ENCODE results near the gene SPTBN1. TPM values are rescaled to one million over a fixed set of nuclear protein-coding genes. Genes with fewer than 3 reads are reported as not detected.

The SPTBN1 gene
- total RNA-seq, 1 experiment from 2014 or later = 34.9 TPM

DNA sequence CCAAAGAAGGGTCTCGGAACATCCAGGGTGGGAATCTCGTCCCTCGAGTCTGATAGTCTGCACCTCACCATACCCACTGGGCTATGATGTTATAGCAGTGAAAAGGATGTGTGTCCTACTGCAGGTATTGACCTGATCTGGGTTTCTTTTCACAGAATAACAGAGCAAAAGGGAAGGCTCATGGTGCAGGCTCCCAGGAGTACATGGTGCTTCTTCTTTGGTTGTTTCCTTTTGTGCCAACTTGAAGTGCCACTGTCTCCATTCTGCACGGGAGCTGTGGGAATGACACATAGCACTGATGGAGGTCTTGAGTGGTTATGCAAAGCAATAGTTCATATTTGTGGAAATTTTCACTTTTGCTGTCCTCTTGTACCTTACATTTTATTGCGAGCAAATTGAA, 195.2 kb downstream of the SPTBN1 start:
- no peak for DNase-seq (ENCODE audit: low spot score)

DNA sequence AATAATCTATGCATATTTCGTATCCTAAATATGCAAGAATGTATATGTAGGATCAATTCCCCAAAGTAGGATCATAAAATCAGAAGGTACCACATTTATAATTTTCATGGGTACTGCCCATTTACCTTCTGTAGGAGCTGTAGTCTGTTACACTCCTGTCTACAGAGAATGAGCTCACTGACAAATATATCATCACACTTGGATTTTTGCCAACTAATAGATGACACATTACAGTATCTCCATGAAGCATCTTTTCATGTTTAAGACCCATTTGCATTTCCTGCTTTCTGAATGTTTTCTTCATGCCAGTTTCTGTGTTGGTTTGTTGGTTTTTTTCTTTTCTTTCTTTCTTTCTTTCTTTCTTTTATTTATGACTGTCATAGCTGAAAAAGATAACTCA, 196.4 kb downstream of the SPTBN1 start:
- no peak for DNase-seq (ENCODE audit: low spot score)

DNA sequence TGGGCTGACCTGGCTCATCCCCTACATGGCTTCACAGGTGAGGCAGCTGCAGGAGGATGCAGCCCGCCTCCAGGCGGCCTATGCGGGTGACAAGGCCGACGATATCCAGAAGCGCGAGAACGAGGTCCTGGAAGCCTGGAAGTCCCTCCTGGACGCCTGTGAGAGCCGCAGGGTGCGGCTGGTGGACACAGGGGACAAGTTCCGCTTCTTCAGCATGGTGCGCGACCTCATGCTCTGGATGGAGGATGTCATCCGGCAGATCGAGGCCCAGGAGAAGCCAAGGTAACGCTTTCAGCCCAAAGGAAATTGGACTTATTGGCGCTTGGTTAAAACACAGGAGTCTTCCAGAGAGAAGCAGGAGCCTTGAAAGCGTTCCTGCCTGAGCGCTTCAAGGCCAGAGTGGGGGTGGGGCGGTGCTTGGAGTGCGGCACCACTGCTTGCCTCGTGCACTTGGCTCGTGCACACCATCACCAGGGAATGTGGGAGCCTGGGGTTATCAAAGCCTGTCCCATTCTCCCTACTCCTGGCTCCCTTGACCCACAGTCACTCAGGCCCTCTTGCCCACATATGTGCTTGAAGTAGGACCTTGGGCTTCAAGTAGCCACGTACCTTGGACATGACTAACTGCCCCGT, 197.6 kb downstream of the SPTBN1 start:
- DNase-seq (ENCODE audit: low spot score) = no peak

DNA sequence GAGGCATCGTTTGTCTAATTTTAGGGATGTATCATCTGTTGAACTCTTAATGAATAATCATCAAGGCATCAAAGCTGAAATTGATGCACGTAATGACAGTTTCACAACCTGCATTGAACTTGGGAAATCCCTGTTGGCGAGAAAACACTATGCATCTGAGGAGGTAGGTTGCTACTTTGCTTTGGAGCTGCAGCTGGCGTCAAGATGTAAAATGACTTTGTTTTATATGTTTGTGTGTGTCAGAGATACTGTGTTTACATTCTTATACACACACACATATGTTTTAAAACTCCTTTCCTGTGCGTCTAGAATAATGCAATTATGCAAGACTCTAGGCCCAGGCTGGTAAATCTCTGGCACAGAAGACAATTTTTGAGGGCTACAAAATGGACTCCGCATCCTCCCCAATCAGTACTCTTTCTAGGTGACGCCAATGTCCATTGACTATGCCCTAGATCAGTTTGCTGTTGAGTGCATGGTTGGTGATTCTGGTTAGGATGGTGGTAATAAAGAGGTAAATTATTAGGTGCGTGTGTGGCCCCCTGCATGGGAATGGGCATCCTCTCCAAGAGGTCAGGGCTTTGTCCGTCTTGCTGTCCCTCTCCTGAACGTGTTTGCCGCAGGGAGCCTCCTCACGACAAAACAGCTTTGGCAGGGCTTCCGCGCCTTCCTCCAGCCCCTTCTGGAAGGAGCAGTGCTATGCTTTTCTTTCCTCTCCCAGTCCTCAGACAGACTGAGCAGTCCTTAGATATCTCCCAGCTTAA, 199.1 kb downstream of the SPTBN1 start:
- no peak for DNase-seq (ENCODE audit: low spot score)

DNA sequence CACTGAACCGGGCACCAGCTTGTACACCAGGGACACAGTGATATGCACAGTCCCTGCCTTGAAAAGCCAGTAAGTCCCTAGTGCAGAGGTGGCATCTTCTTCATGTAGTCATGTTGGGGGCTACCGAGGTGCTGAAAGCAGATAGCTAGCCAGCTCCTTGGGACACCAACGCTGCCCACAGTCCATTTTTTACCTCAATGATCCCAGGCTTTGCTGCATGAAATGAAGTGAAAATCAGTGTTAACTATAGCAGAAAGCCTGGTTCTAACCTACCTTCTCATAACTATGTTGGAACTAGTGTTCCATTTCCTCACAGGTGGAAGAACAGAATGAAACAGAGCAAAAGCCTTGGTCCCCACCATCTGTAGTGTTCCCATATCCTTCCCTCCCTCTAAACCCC, 200.7 kb downstream of the SPTBN1 start:
- DNase-seq (ENCODE audit: low spot score) = no peak

DNA sequence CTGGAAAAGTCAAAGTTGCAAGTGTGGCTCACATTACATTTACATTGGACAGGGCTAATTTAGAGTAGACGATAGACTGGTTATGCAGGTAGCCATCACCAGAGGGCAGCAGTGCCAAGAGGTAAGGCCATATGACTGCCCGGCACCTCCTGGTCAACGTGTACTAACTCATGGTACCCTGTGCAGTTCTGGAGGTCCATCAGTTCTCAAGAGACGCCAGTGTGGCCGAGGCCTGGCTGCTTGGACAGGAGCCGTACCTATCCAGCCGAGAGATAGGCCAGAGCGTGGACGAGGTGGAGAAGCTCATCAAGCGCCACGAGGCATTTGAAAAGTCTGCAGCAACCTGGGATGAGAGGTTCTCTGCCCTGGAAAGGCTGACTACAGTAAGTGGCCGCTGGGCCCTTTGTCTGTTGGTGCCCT, 201.5 kb downstream of the SPTBN1 start:
- DNase-seq (ENCODE audit: low spot score) = peak; percentile 29

DNA sequence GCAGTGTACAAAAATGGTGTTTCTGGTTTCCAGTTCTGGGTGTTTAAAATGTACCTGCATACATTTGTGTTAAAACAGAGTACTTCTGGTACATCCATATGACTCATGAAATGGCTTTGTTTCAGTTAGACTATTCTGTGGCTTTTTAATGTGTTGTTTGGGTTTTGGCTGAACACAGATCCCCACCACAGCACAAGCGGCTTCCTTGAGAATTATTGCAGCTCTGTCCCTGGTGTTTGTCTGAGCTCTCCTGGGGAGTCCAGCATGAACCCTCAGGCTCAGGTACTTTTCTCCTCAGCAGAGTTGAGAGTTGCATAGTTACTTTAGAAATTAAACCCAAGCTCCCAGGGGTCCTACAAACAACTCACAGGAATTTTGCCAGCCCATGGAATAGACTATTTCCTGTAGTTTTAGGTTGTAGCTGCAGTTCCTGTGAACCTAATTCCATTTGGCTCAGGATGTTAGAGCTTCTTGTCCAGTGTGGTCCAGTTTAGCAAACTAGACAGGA, 202.5 kb downstream of the SPTBN1 start:
- peak; percentile 85 for DNase-seq (ENCODE audit: low spot score)

DNA sequence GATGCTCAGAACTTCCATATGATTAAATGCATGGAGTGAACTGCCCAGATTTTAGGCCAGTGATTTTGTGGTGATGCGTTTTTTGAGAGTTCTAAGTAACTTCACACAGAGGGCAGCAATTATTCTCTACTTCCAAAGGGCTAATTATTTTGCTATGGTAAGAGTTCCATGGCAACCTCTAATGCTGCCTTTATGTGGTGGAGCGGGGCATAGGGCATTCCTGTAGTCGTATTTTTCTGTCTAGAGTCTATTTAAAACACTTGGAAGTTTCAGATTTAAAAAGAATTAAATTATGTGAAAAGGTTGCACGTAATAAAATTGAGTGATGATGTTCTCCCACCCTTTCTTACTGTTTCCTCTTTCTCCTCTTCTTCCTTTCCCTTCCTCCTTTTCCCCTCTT, 203.4 kb downstream of the SPTBN1 start:
- DNase-seq (ENCODE audit: low spot score) = no peak

DNA sequence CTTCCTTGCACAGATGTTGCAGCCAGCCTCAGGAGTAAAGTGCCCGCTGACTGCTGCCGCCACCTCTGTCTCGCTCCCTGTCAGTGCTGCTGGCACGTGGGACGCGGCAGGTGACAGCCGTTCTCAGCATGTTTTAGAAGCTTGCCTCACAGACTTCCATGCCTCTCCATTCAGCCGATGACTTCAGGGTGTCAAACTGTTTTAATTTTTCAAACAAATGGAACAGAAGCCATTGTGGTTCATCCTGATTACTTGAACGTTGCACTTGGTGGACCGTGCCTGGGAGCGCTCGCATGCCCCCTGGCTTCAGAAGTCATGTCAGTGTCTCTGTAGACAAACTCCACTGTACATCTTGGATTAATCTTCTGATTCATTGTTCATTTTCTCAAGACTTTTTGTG, 204.6 kb downstream of the SPTBN1 start:
- DNase-seq (ENCODE audit: low spot score) = no peak

DNA sequence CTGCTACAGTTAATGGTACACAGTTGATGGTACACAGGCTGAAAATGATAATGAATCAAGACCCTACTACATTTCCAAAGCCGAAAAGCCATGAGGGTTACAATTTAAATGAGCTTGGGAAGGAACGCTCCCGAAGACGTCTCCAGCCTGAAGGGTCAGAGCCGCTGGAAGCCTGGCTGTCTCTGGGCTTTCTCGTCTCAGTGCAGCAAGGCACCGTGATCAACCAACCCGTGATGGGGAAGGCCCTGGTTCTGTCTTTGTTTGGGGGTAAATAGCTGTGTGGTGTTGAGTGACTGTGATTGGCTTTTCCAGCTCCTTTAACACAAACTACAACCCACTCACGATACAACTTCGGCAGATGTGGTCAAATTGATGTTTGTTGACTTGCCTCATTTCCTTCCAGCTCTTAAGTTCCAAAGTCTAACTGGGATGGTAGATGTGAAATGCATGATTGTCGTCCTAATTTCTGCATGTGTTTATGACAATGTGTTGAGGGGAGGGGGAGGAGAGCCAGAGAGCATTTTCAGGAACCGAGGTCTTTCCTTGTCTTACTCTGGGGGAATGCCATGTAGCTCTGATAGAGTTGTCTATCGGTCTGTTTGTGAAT, 207.4 kb downstream of the SPTBN1 start:
- DNase-seq (ENCODE audit: low spot score) = no peak

DNA sequence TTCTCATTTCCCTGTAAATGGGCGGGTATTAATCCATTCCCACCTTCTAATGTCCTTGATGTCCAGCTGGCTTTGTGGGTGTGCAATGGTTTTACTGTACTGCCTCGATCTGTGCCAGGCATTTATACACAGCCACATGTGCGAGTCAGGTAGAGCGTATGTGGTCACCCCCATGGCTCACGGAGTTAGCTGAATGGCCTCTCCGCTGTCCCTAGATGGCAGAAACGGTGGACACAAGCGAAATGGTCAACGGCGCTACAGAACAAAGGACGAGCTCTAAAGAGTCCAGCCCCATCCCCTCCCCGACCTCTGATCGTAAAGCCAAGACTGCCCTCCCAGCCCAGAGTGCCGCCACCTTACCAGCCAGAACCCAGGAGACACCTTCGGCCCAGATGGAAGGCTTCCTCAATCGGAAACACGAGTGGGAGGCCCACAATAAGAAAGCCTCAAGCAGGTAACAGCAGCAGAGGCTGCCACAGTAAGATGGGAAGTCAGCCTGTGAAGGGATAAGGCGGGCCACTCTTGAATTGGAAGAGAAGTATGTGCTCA, 208.2 kb downstream of the SPTBN1 start:
- no peak for DNase-seq (ENCODE audit: low spot score)

DNA sequence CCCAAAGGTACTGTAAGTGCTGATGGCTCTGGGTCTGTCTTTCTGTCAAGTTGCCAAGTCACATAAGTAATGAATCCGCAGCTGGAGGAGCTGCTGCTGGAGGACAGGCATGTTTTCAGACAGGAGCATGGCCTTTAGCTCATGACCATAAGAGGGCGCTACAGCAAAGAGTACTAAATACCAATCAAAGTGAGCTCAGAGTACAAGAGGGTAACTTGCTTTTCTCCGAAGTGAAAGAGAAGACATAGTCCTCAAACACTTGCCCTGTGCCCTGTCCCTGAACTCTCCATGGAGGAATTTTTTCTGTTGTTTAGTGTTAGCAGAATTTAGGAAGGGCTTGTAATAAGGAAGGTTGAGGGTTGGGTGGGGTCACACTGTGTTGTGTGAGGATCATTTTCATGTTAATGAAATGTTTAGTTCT, 209.3 kb downstream of the SPTBN1 start:
- DNase-seq (ENCODE audit: low spot score) = peak; percentile 48

DNA sequence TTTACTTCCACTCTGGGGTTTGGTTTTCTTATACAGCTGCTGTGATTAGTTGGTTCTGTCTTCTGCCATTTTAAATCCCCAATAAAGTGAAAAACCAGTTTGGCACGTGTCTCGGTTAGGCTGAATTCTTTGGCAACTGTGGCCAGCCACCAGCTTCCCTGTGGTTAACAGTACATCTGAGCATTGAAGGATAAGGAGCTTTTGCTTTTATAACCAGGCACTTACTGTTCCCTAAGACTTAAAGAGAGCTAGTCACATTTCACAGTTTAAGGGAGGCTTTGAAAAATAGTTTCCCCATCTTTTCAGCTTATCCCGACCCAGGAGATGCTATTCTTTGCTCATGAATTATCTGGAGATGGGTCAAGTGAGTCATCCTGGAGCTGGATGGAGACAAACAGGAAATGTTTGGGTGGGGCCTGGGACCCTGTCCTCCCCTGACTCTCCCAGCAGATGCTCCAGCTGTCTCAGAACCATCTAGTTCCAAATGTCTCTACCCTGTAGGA, 210.1 kb downstream of the SPTBN1 start:
- peak; percentile 55 for DNase-seq (ENCODE audit: low spot score)

DNA sequence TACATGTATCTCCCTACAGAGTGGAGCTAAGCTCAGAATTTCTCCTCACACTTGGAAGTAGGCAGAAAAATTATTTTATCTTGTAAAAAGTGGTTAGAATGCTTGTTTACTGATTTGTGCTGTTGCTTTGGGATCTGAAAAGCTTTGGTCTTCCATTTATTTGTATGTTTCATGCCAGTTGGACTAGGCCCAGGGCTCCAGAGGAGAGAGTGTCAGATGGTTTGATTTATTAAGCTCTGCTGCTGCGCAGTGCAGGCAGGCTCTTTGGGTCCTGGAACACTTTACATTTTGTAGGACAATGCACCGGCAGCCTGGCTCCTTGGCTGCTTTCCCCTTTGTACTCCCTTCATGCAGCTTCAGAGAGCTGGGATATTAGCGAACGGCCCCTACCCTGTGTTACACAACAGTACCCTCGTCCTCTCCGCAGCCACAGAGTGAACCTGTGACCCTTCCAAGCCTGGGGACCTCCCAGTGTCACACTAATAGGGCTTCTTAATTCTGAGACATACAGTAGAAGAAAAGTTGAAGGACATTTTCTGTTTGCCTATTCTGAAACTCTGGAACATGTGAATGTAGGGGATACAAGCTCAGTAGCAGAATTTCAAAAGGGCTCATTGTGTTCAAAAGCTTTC, 210.6 kb downstream of the SPTBN1 start:
- no peak for DNase-seq (ENCODE audit: low spot score)

DNA sequence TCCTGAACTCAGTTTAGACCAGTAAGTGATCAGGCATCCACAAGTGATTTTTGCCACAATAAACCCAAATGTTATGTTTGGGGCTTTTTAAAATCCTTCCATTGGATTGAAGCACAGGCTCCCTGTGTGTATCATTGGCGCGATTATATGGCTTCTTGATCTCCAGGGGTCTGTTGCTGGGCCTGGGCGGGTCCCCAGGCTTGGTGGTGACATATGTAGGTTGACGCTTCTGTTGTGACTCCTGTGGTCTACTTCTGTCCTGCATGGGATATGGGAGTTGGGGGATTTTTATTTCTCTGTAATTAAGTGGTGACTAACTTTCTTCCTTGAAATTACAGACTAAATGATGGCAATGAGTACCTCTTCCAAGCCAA, 211.1 kb downstream of the SPTBN1 start:
- DNase-seq (ENCODE audit: low spot score) = no peak

DNA sequence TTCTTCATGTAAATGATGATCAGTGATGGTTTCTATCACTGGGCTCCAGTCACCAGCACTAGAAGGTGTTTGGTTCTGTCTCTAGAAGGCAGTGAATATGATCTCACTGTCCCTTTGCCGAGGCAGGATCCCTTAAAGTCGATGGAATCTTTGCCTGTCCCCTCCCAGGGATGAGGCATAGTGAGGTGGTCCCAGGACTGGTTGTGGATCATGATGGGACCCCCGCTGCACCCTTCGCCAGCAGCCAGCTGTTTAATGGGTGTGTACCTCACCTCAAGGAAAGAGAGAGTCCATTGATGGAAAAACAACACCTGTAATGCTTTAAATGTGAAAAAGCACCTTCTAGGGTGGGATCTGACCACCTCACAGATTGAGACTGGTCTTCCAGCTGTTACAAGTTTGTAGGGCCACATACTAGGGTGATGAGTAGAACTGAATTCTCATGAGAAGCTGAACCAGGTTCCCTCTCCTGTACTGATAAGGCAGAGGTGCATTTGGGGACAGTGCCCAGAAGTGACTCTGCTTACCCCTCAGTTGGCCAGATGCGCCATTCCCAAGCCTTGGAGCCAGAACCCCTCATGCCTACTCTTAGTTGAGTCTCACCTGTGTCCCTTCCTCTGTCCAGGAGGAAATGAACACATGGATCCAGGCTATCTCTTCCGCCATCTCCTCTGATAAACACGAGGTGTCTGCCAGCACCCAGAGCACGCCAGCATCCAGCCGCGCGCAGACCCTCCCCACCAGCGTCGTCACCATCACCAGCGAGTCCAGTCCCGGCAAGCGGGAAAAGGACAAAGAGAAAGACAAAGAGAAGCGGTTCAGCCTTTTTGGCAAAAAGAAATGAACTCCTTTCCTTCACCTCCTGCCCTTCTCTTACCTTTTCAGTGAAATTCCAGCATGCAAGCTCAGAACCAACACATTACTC, 211.9 kb downstream of the SPTBN1 start:
- DNase-seq (ENCODE audit: low spot score) = no peak

DNA sequence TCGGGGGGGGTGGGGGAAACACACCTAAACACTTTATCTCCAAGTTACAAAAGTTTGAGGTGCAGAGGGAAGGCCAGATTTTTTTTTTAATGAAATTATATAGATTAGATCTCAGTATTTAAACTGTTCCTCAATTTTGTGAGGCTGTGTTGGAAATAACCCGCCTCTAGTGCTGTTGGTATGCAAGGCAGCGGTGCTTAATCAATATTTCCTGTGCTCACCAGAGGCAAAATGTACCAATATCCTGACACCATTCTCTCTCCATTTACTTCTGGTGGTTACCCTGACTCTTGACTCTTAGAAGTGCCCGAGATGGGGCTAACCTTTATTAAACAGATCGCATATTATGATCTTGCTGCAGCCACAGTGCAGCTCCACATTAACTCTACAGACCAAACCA, 212.6 kb downstream of the SPTBN1 start:
- DNase-seq (ENCODE audit: low spot score) = no peak

DNA sequence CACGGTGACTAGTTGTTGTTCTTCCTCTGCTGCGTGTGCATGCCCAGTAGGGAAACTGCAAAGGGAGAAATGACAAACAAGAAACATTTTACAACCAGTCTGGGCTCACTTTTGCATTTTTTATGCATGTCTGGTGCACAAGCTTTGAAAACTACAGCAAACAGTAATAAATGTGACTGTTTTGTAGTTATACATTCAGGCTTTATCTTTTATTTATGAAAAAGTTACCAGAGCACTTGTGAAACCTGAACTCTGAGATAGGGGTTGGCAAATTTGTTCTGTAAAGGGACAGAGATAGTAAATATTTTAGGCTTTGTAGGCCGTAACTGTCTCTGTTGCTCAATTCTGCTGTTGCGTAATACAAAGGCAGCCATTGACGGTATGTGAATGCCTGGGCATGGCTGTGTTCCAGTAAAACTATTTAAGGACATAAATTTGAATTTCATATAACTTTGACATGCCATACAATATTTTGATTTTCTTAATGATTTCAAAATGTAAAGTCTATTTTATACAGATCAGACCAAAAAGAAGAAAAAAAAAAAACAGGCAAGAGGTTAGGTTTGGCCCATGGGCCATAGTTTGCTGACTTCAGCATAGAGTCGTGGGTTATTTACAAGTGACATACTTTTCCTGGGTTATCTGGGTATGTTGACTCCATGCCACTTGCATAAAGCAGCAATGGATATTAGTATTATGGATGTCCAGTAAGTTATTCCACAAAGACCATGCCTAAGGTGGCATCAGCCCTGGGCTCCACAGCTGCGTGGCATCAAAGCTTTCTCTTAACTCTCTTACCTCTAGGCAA, 213.8 kb downstream of the SPTBN1 start:
- peak; percentile 25 for DNase-seq (ENCODE audit: low spot score)

DNA sequence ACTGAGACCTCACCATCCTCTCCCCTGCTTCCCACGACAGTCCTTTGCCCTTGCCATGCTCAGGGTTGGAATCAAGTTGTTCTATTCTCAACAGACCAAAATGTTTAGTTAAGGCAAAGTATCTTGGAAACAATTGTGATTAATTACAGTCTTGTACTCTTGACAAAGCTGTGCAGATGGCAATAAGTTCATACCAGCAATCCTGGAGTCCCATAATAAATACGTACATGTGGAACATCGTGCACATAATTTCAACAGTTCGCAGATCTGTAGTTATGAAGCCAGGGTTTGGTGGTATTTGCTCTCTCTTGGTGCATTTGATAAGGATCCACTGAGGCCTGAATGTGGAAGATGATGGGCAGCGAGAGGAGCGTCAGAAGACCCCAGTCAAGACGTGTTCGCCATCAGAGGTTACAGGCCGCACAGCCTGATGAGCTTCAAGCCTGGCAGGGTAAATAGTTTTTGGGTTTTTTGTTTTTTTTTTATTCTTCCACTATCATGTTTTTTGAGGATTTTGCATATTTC, 214.4 kb downstream of the SPTBN1 start:
- DNase-seq (ENCODE audit: low spot score) = no peak

DNA sequence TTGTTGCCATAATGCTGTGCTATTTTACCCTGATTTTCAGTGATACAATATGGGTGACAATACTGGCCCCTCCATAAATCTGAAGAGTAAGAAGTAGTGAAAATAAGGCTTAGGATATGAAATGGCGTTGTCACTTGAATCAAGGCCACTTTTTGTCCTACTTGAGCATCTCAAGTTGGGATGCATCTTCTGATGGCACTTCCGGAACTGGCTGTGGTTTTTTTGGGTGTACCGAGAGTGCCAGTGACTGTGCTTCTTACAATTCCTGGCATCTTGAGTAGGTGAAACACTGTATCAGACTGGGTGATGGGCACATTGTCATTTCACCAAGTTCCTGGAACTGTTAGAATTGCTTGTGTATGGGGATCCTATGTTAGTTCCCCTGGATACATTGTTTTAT, 214.9 kb downstream of the SPTBN1 start:
- DNase-seq (ENCODE audit: low spot score) = no peak

Data from H4 (cell line).